PC-9 (cell line): ENCODE results near the gene BOD1L2. TPM values are rescaled to one million over a fixed set of nuclear protein-coding genes. Genes with fewer than 3 reads are reported as not detected.

Experiments used
- BruUV-seq: library from RNA; stranded (reverse); fragments of 400-500 nt; replicated peaks from 2 replicates; lab custom pipeline; 2021; lab: Mats Ljungman, UMichigan
- CTCF ChIA-PET: fragments of 300-600 bp; sonication (Branson Sonifier 250); formaldehyde crosslinking; loops from one replicate; lab custom pipeline; 2022; ENCODE audit warnings: antibody characterized with exemption; lab: Charles Lee
- POLR2A ChIA-PET: fragments of 300-600 bp; sonication (Branson Sonifier 250); formaldehyde crosslinking; loops from one replicate; lab custom pipeline; 2022; ENCODE audit warnings: antibody characterized with exemption; ENCODE audit not compliant: unreplicated experiment; lab: Charles Lee
- DNase-seq, 2 experiments: peaks; one replicate each; pipeline versions ENCODE4 v3.0.0 to v3.0.0-alpha.2; 2015 to 2022; ENCODE audit warnings: mixed read lengths in 1 of 2
- H2AFZ ChIP-seq: fragments of 200-600 bp; sonication (generic); 2 replicates; pipeline ENCODE4 v1.8.1; 2017; ENCODE audit warnings: antibody characterized with exemption
- H3F3A ChIP-seq: fragments of 200-600 bp; sonication (generic); 2 replicates; pipeline ENCODE4 v1.8.1; 2017; ENCODE audit warnings: antibody characterized with exemption, mild to moderate bottlenecking, low read depth; ENCODE audit not compliant: insufficient read depth
- H3K27ac ChIP-seq: fragments of 200-600 bp; sonication (generic); 2 replicates; pipeline ENCODE4 v1.6.1; 2016; ENCODE audit warnings: mixed run types
- H3K27me3 ChIP-seq: fragments of 200-600 bp; sonication (generic); 2 replicates; pipeline ENCODE4 v1.6.1; 2016; ENCODE audit warnings: low read depth, mixed run types; ENCODE audit not compliant: insufficient read depth
- H3K36me3 ChIP-seq: fragments of 200-600 bp; sonication (generic); 2 replicates; pipeline ENCODE4 v1.6.1; 2016; ENCODE audit warnings: low read depth, mixed run types
- H3K4me1 ChIP-seq: fragments of 200-600 bp; sonication (generic); replicated peaks from 2 replicates; pipeline ENCODE4 v1.6.1; 2016; ENCODE audit warnings: mixed run types; ENCODE audit not compliant: insufficient read depth
- H3K4me2 ChIP-seq: fragments of 200-600 bp; sonication (generic); 2 replicates; pipeline ENCODE4 v1.6.1; 2017; ENCODE audit warnings: mixed run types
- H3K4me3 ChIP-seq: fragments of 200-600 bp; sonication (generic); 2 replicates; pipeline ENCODE4 v1.6.1; 2016; ENCODE audit warnings: mixed run types
- H3K79me2 ChIP-seq: fragments of 200-600 bp; sonication (generic); 2 replicates; pipeline ENCODE4 v1.6.1; 2017; ENCODE audit warnings: low read depth, mixed run types
- H3K9me2 ChIP-seq: fragments of 200-600 bp; sonication (generic); 2 replicates; pipeline ENCODE4 v1.8.1; 2017; ENCODE audit warnings: mild to moderate bottlenecking; ENCODE audit not compliant: insufficient read depth
- H3K9me3 ChIP-seq: fragments of 200-600 bp; sonication (generic); 2 replicates; pipeline ENCODE4 v1.8.1; 2016; ENCODE audit warnings: low read depth; ENCODE audit not compliant: insufficient read depth
- H4K20me1 ChIP-seq: fragments of 200-600 bp; sonication (generic); 2 replicates; pipeline ENCODE4 v1.8.1; 2017; ENCODE audit not compliant: insufficient read depth
- EZH2 ChIP-seq: fragments of 200-600 bp; sonication (generic); IDR thresholded peaks from 2 replicates; pipeline ENCODE4 v1.8.0; 2017; ENCODE audit warnings: antibody characterized with exemption, low read depth
- intact Hi-C: fragments of 100-400 bp; cut with micrococcal nuclease; formaldehyde crosslinking; loops from one replicate; pipeline ENCODE4 v1.10.0; 2022; ENCODE audit not compliant: unreplicated experiment
- total RNA-seq: library from RNA; stranded (reverse); gene quantifications from 2 replicates; pipeline ENCODE4 v1.2.3, GENCODE V29; 2021
- TF ChIP-seq, protein P1 (sequence below): fragments of 200-600 bp; sonication (generic); conservative IDR thresholded peaks from 2 replicates; pipeline ENCODE4 v1.6.1; 2017; ENCODE audit warnings: mixed run types, antibody characterized with exemption, mild to moderate bottlenecking, moderate library complexity

Gene BOD1L2
- total RNA-seq, 1 experiment from 2014 or later, result not detected

DNA sequence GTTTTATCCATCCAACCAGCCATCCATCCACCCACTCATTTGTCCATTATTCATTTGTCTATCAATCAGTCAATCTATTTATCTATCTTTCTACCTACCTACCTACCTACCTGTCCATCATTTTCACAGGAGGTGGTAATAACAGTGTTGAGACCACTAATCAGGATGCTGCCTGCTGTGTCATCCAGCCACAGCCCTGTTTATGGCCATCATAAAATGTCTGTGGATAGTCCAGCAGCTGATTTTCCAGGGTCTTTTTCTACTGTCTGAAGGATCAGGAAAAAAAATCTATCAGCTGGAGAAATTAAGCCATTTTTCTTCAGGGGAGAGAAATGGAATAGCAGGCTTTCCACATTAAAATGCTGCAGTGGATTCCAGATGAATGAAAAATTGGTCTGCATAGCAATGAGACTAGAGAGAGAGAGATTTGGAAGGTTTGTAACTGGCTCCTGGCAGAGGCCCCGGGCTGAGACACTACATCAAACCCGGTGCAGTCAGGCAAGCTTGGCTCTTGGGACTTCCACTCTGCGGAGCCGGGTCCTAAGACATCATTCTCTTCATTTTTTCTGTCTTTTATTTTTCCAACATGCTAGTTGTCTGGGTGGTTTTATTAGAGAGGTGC is 33.0 kb upstream of the BOD1L2 start:
- Histone ChIP-seq H3K27me3 (no peaks in the 10 kb centered on the region), H3K4me3 (no peak overlapping the region), H3K27ac (no peak overlapping the region), H3K9me3 (no peaks in the 10 kb centered on the region), H3F3A (no peaks in the 10 kb centered on the region), H3K36me3 (no peaks in the 10 kb centered on the region), H2AFZ (no peak overlapping the region), H3K9me2 (no peaks in the 10 kb centered on the region), H3K79me2 (no peaks in the 10 kb centered on the region), H3K4me2 (no peak overlapping the region), H3K4me1 (no peaks in the 10 kb centered on the region), H4K20me1 (no peaks in the 10 kb centered on the region)
- no peak for DNase-seq
- intact Hi-C loops, result no loop called here
- POLR2A ChIA-PET, result no interaction called here
- CTCF ChIA-PET, result no interaction called here
- BruUV-seq, result no TSS peak
- TF ChIP-seq, protein P1, sequence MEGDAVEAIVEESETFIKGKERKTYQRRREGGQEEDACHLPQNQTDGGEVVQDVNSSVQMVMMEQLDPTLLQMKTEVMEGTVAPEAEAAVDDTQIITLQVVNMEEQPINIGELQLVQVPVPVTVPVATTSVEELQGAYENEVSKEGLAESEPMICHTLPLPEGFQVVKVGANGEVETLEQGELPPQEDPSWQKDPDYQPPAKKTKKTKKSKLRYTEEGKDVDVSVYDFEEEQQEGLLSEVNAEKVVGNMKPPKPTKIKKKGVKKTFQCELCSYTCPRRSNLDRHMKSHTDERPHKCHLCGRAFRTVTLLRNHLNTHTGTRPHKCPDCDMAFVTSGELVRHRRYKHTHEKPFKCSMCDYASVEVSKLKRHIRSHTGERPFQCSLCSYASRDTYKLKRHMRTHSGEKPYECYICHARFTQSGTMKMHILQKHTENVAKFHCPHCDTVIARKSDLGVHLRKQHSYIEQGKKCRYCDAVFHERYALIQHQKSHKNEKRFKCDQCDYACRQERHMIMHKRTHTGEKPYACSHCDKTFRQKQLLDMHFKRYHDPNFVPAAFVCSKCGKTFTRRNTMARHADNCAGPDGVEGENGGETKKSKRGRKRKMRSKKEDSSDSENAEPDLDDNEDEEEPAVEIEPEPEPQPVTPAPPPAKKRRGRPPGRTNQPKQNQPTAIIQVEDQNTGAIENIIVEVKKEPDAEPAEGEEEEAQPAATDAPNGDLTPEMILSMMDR, result no peak
- no peak for TF ChIP-seq EZH2

GRCh38 chr18:57116598-57117132 is 30.2 kb upstream of the BOD1L2 start:
- CTCF ChIA-PET, result no interaction called here
- H2AFZ ChIP-seq, result no peak overlapping the region
- H4K20me1 ChIP-seq, result no peaks in the 10 kb centered on the region
- POLR2A ChIA-PET, result no interaction called here
- no peaks in the 10 kb centered on the region for H3K4me1 ChIP-seq
- BruUV-seq, result no TSS peak
- no peak overlapping the region for H3K4me2 ChIP-seq
- H3K9me2 ChIP-seq, result no peaks in the 10 kb centered on the region
- H3K36me3 ChIP-seq, result no peaks in the 10 kb centered on the region
- no peak overlapping the region for H3K27ac ChIP-seq
- H3K79me2 ChIP-seq, result no peaks in the 10 kb centered on the region
- intact Hi-C loops, result no loop called here
- H3K27me3 ChIP-seq, result no peaks in the 10 kb centered on the region
- TF ChIP-seq, protein P1, result no peak
- TF ChIP-seq EZH2, result no peak
- H3K4me3 ChIP-seq, result no peak overlapping the region
- DNase-seq, result no peak
- H3F3A ChIP-seq, result no peaks in the 10 kb centered on the region
- no peaks in the 10 kb centered on the region for H3K9me3 ChIP-seq

DNA sequence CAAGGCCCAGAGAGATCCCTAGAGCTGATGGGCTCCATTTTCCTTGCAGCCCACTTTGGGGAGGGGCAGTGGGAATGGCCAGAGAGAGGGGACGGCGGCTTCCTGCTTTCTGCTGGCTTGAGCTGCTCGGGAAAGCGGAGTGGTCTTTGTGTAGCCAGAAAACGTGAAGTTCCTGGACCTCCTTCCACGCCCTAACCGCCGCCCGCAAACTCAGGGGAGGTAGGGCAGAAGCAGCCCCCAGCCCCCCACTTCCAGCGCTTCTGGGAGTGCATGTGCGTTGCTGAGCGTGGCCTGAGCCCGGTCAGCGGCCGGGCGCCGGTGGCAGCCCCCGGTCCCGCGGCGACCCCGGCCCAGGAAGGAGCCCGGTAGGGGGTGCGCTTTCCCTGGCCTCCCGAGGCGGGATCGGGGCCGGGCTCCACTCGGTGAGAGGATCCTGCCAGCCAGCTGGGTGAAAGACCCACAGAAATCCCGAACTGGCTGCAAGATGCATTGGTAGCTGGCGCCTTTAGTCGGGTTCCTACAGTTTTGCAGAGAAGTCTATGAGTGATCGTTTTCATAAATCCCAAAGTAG is 25.3 kb upstream of the BOD1L2 start:
- TF ChIP-seq EZH2, result no peak
- TF ChIP-seq, protein P1, result no peak
- no peaks in the 10 kb centered on the region for H3K4me1 ChIP-seq
- ChIA-PET CTCF (no interaction called here), POLR2A (no interaction called here)
- H3K4me3 ChIP-seq, result no peak overlapping the region
- no peaks in the 10 kb centered on the region for H3K36me3 ChIP-seq
- no peak overlapping the region for H2AFZ ChIP-seq
- no peaks in the 10 kb centered on the region for H4K20me1 ChIP-seq
- no peaks in the 10 kb centered on the region for H3K9me2 ChIP-seq
- BruUV-seq, result no TSS peak
- intact Hi-C loops, result no loop called here
- no peaks in the 10 kb centered on the region for H3K79me2 ChIP-seq
- H3K27ac ChIP-seq, result no peak overlapping the region
- no peaks in the 10 kb centered on the region for H3K9me3 ChIP-seq
- DNase-seq, result no peak
- no peaks in the 10 kb centered on the region for H3F3A ChIP-seq
- no peak overlapping the region for H3K4me2 ChIP-seq
- no peaks in the 10 kb centered on the region for H3K27me3 ChIP-seq
